ENCODE results near the gene ARFIP1. TPM values are rescaled to one million over a fixed set of nuclear protein-coding genes. Genes with fewer than 3 reads are reported as not detected.

The ARFIP1 gene
- total RNA-seq, 1 donor from 2014 or later, result 32.5 TPM

DNA sequence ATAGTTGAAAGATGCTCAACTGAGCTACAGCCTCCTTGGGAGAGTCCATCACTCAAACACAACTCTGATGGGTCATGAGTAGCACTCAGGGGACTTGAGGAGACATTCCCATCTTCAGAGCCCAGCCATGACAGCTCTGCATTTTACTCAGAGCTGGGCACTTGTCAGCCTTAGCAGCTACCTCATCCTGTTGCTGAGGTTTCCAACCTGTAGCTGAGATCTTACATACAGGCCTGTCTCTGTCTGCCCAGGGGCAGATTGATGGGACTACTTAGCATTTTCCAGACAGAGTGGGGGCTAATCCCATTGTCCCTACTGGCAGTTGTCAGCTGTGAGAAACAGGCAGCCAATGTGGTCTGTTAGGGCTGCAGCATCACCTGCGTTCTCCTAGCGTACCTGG lies 159.9 kb downstream of the ARFIP1 start:
- Mint-ChIP-seq H3K27me3 (peaks cover 41% of the 10 kb centered on the region), H3K36me3 (peaks cover 3% of the 10 kb centered on the region), H3K4me1 (ENCODE audit: unreplicated experiment) (peaks cover 34% of the 10 kb centered on the region), H3K27ac (no peak overlapping the region), H3K9me3 (no peaks in the 10 kb centered on the region), H3K4me3 (peak overlapping the region; percentile 91)
- TF ChIP-seq, protein P1, sequence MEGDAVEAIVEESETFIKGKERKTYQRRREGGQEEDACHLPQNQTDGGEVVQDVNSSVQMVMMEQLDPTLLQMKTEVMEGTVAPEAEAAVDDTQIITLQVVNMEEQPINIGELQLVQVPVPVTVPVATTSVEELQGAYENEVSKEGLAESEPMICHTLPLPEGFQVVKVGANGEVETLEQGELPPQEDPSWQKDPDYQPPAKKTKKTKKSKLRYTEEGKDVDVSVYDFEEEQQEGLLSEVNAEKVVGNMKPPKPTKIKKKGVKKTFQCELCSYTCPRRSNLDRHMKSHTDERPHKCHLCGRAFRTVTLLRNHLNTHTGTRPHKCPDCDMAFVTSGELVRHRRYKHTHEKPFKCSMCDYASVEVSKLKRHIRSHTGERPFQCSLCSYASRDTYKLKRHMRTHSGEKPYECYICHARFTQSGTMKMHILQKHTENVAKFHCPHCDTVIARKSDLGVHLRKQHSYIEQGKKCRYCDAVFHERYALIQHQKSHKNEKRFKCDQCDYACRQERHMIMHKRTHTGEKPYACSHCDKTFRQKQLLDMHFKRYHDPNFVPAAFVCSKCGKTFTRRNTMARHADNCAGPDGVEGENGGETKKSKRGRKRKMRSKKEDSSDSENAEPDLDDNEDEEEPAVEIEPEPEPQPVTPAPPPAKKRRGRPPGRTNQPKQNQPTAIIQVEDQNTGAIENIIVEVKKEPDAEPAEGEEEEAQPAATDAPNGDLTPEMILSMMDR (conservative IDR thresholded peaks at IDR 0.05), result no peak
- DNase-seq (ENCODE audit: extremely low spot score, unreplicated experiment), result no peak

DNA sequence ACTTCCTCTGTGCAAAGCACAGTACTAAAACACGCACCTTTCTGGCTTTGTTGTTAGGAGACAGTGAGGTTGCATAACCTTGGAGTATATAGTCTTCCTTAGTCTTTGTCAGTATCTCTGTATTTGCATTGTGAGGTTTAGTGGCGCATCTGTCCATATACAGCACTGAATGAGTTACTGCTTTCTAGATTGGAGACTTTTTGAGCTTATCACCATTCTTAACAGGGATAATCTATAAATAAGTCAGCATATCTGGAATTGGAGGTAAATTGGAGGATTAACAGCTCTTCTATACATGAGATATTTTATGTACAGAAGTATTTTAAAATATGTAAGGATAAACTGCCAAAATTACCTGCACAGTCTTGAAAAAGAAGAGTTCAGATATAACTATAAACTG lies 160.7 kb downstream of the ARFIP1 start:
- no peak for DNase-seq (ENCODE audit: extremely low spot score, unreplicated experiment)
- peak overlapping the region; percentile 30 for H3K27ac Mint-ChIP-seq

DNA sequence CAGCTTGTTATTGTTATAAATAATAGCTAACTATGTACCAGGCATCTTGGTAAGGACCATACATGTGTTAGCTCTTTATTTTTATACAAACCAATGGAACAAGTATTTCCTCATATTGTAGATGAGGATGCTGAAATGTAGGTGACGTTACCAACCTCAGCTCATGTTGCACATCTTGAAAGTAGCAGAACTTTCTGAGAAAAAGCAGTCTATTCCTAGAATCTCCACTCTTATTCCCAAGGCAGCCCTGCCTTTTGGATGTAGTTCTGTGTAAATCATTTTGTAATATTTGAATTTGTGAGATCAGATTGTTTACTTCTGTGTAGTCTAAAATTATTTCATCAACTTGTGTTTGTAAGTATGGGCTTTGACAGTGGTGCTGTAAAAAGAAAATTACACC lies 161.7 kb downstream of the ARFIP1 start:
- TF ChIP-seq, protein P1 (conservative IDR thresholded peaks at IDR 0.05), result no peak
- Mint-ChIP-seq H3K4me3 (peak overlapping the region; percentile 28), H3K4me1 (ENCODE audit: unreplicated experiment) (peaks cover 38% of the 10 kb centered on the region), H3K27ac (no peak overlapping the region), H3K27me3 (peaks cover 29% of the 10 kb centered on the region), H3K9me3 (no peaks in the 10 kb centered on the region), H3K36me3 (peaks cover 11% of the 10 kb centered on the region)
- no peak for DNase-seq (ENCODE audit: extremely low spot score, unreplicated experiment)

More for the DNA sequence above, 160.7 kb downstream of the ARFIP1 start:
- Mint-ChIP-seq H3K36me3 (peaks cover 3% of the 10 kb centered on the region), H3K4me3 (peak overlapping the region; percentile 76), H3K4me1 (ENCODE audit: unreplicated experiment) (peaks cover 33% of the 10 kb centered on the region), H3K9me3 (no peaks in the 10 kb centered on the region), H3K27me3 (peaks cover 32% of the 10 kb centered on the region)
- TF ChIP-seq, protein P1 (conservative IDR thresholded peaks at IDR 0.05), result no peak

DNA sequence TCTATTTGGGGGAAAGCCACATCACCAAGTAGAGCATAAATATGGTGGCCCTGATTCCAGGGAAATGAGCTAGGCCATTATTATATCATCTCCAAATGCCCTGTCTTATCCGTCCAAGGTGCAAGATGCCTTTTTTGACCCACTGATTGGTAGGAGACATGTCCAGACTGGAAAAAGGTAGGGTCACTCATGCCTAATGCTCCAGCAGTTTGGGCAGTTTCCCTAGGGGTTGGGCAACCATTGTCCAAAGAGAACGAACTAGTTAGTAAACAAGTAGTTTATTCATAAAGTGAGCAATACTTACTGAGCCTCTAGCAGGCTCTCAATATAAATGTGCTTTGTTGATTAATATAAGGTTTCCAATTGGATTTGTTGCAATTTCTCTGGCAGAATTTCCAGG lies 162.6 kb downstream of the ARFIP1 start:
- H3K27ac Mint-ChIP-seq, result no peak overlapping the region
- no peaks in the 10 kb centered on the region for H3K9me3 Mint-ChIP-seq
- DNase-seq (ENCODE audit: extremely low spot score, unreplicated experiment), result no peak
- H3K4me1 Mint-ChIP-seq (ENCODE audit: unreplicated experiment), result peaks cover 43% of the 10 kb centered on the region
- TF ChIP-seq, protein P1 (conservative IDR thresholded peaks at IDR 0.05), result no peak
- no peak overlapping the region for H3K4me3 Mint-ChIP-seq
- H3K36me3 Mint-ChIP-seq, result peaks cover 14% of the 10 kb centered on the region
- H3K27me3 Mint-ChIP-seq, result peaks cover 29% of the 10 kb centered on the region

DNA sequence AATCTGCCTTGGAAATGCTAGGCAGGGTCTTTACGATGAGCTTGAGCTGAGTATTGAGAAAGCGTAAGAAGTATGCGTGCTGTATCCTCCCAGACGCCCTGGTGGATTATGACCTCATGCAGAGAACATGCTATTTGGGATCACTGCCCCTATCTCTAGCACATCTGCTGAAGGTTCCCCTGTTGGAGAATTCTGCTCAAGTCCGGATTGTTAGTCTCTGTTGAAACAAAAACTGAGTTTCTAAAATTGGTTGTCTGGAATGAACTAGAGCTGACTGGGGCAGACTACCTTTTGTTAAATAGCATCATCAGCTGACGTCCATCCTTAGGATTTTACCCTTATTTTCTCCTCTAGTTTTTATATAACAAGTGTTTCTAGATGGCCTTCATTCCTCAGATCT lies 163.9 kb downstream of the ARFIP1 start:
- Mint-ChIP-seq H3K36me3 (peaks cover 24% of the 10 kb centered on the region), H3K27me3 (peaks cover 22% of the 10 kb centered on the region), H3K9me3 (no peaks in the 10 kb centered on the region), H3K4me3 (peak overlapping the region; percentile 24), H3K27ac (no peak overlapping the region), H3K4me1 (ENCODE audit: unreplicated experiment) (peaks cover 42% of the 10 kb centered on the region)
- TF ChIP-seq, protein P1 (conservative IDR thresholded peaks at IDR 0.05), result no peak
- DNase-seq (ENCODE audit: extremely low spot score, unreplicated experiment), result no peak

All from type B pancreatic cell (in vitro differentiated cells).